Measurements from ENCODE around the gene PDZD2.

GRCh38 chr5:32090755-32091128 lies 451.8 kb downstream of the PDZD2 start:
- TF ChIP-seq POLR2A (IDR thresholded peaks at IDR 0.05; ENCODE audit: low read depth, low read length) (no peak), CTCF (IDR thresholded peaks at IDR 0.05; ENCODE audit: extremely low read depth in 1 of 2, insufficient read depth in 1 of 2, low read depth in 1 of 2, low read length in 2 of 2) (no peak), POLR2AphosphoS5 (IDR thresholded peaks at IDR 0.05; ENCODE audit: insufficient read depth, low read depth, low read length) (no peak), JUN (IDR thresholded peaks at IDR 0.05; ENCODE audit: borderline replicate concordance, insufficient read depth, insufficient read length, low read depth) (no peak), EZH2 (IDR thresholded peaks at IDR 0.05; ENCODE audit: borderline replicate concordance, low read depth, low read length, severe bottlenecking) (no peak), MAX (IDR thresholded peaks at IDR 0.05; ENCODE audit: insufficient read depth, insufficient read length) (no peak), GATA2 (IDR thresholded peaks at IDR 0.05; ENCODE audit: insufficient read depth, insufficient read length, low read depth, low read length) (no peak), FOS (IDR thresholded peaks at IDR 0.05; ENCODE audit: borderline replicate concordance, insufficient read depth, low read length) (no peak)

Data from endothelial cell of umbilical vein (primary cell).